Endothelial cell (in vitro differentiated cells): ENCODE measurements around the gene PPP2R2B. TPM values are rescaled to one million over a fixed set of nuclear protein-coding genes. Genes with fewer than 3 reads are reported as not detected.
A peak's percentile ranks its signal among the peaks of the same experiment; 100 is the strongest.

Experiments
- DNase-seq: peaks from one replicate; pipeline ENCODE4 v3.0.0; 2021; ENCODE audit warnings: low spot score
- H3K27ac Mint-ChIP-seq: one replicate; pipeline ENCODE4 v1.8.0; 2021; ENCODE audit warnings: mixed read lengths, inconsistent platforms; ENCODE audit not compliant: unreplicated experiment
- H3K27me3 Mint-ChIP-seq: one replicate; pipeline ENCODE4 v1.8.0; 2021; ENCODE audit warnings: mild to moderate bottlenecking, moderate library complexity, mixed read lengths, inconsistent platforms; ENCODE audit not compliant: unreplicated experiment
- H3K36me3 Mint-ChIP-seq: one replicate; pipeline ENCODE4 v1.8.0; 2021; ENCODE audit warnings: mild to moderate bottlenecking, low read depth, mixed read lengths, inconsistent platforms; ENCODE audit not compliant: unreplicated experiment
- H3K4me1 Mint-ChIP-seq: one replicate; pipeline ENCODE4 v1.8.0; 2021; ENCODE audit warnings: mild to moderate bottlenecking, mixed read lengths, inconsistent platforms; ENCODE audit not compliant: unreplicated experiment
- H3K4me3 Mint-ChIP-seq: one replicate; pipeline ENCODE4 v1.8.0; 2021; ENCODE audit warnings: mild to moderate bottlenecking, mixed read lengths, inconsistent platforms; ENCODE audit not compliant: unreplicated experiment
- H3K9me3 Mint-ChIP-seq: one replicate; pipeline ENCODE4 v1.8.0; 2021; ENCODE audit warnings: mixed read lengths, inconsistent platforms; ENCODE audit not compliant: unreplicated experiment
- total RNA-seq: library from RNA; stranded (reverse); fragmentation: NEBNext Ultra II Directional; extraction: Animal tissue kit (Norgen Biotek cat#: 25700); gene quantifications from one replicate; pipeline ENCODE4 v1.2.1, GENCODE V29; 2021; ENCODE audit not compliant: unreplicated experiment
- TF ChIP-seq, protein P1 (sequence below): fragments of 200-600 bp; sonication (generic); IDR thresholded peaks from one replicate; pipeline ENCODE4 v1.5.0; 2021; ENCODE audit warnings: antibody characterized with exemption; ENCODE audit not compliant: unreplicated experiment

PPP2R2B gene
- total RNA-seq, 1 donor from 2014 or later: 0.59 TPM

DNA sequence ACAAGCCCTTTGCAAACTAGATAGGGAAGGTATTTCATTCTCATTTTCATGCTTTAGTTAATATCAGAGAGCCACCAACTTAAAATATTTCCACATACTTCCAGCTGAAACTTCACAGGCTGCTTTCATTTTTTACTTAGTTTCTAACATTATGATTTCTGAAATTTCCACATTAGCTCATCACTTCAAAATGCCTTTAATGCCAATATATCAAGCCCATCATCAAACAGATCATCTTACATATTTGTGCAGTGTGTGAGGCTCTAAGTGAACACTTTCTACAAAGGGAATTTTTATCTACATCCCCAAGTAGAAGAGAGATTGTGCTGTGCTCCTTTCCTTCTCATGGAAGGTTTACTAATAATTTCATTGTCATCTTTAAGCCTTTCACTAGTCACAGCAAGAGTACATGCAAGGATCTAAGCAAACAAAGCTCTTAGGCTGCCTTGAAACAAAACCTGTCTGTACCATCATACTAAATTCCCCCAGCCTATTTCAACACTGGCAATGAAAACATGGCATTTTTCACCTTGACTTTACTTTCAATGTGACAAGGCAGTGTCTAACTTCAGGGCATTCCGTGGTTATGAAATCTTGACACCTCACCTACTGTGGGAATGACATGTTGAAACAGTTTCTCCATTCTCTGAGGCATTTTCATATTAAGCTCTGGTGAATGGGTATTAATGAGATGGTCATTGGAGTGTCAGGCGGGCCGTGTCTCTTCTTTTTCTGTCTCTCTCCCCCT, 45.4 kb downstream of the PPP2R2B start:
- Mint-ChIP-seq H3K4me1 (no peaks in the 10 kb centered on the region), H3K36me3 (no peaks in the 10 kb centered on the region), H3K27ac (no peak overlapping the region), H3K4me3 (no peak overlapping the region), H3K9me3 (no peaks in the 10 kb centered on the region), H3K27me3 (no peaks in the 10 kb centered on the region)
- DNase-seq: no peak
- TF ChIP-seq, protein P1, sequence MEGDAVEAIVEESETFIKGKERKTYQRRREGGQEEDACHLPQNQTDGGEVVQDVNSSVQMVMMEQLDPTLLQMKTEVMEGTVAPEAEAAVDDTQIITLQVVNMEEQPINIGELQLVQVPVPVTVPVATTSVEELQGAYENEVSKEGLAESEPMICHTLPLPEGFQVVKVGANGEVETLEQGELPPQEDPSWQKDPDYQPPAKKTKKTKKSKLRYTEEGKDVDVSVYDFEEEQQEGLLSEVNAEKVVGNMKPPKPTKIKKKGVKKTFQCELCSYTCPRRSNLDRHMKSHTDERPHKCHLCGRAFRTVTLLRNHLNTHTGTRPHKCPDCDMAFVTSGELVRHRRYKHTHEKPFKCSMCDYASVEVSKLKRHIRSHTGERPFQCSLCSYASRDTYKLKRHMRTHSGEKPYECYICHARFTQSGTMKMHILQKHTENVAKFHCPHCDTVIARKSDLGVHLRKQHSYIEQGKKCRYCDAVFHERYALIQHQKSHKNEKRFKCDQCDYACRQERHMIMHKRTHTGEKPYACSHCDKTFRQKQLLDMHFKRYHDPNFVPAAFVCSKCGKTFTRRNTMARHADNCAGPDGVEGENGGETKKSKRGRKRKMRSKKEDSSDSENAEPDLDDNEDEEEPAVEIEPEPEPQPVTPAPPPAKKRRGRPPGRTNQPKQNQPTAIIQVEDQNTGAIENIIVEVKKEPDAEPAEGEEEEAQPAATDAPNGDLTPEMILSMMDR: no peak

DNA sequence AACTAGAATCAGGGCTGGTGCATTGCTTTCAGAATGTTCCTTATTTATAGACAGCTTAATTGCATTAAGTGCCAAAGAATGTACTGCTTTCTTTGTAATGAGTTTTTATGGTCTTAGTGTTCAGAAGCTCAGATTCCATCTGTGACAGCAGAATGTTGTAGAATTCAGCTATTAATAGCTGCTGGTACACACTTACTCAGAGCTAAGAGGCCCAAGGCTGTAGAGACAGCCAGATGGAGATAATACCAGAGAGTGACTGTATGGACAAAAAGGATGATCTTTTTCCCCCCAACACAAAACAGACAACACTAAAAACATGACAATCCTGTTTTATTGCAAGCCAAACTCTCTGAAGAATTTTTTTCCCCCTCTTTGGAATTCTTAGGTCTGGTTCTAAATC, 50.2 kb downstream of the PPP2R2B start:
- no peaks in the 10 kb centered on the region for H3K9me3 Mint-ChIP-seq
- no peak for DNase-seq
- no peak overlapping the region for H3K27ac Mint-ChIP-seq

DNA sequence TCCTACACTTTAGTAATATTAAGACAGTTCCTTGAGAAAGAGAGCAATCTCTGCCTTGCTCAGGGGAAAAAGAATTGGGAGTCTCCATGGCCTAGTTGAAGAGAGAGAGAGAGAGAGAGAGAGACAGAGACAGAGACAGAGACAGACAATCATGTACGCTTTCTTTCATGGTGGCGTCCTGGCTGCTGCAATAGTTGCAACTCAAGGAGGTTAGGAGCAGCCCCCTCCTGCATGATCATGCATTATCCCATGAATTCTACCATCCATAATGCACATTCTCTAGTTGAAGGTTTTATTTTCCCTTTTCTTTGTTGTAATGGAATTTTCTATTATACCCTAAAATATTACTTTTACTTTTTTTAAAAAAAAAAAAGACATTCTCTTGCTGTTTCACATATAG, 50.7 kb downstream of the PPP2R2B start:
- no peaks in the 10 kb centered on the region for H3K27me3 Mint-ChIP-seq
- no peaks in the 10 kb centered on the region for H3K9me3 Mint-ChIP-seq
- TF ChIP-seq, protein P1: no peak
- no peaks in the 10 kb centered on the region for H3K4me1 Mint-ChIP-seq
- no peaks in the 10 kb centered on the region for H3K36me3 Mint-ChIP-seq
- no peak overlapping the region for H3K27ac Mint-ChIP-seq
- H3K4me3 Mint-ChIP-seq: no peak overlapping the region
- DNase-seq: no peak

More for the DNA sequence above, 50.2 kb downstream of the PPP2R2B start:
- no peaks in the 10 kb centered on the region for H3K36me3 Mint-ChIP-seq
- H3K27me3 Mint-ChIP-seq: no peaks in the 10 kb centered on the region
- no peaks in the 10 kb centered on the region for H3K4me1 Mint-ChIP-seq
- no peak overlapping the region for H3K4me3 Mint-ChIP-seq
- TF ChIP-seq, protein P1: no peak

DNA sequence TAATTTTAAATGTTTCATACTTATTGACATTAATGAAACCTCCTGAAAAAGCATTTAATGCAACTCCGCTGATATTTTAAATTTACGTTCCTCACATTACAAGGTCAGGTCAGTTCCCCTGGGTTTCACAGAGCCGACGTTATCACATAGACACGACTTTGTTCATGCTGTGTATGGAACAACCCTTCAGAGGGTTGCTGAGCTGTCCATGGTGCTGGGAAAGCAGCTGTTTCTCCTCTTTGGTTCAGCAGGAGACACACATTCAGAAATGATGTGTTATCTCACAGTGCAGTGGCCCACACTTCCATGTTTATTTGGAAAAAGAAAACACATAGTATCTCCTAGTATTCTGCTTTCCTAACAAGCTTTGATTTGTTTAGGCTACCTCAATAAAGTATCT, 53.5 kb downstream of the PPP2R2B start:
- no peaks in the 10 kb centered on the region for H3K4me1 Mint-ChIP-seq

DNA sequence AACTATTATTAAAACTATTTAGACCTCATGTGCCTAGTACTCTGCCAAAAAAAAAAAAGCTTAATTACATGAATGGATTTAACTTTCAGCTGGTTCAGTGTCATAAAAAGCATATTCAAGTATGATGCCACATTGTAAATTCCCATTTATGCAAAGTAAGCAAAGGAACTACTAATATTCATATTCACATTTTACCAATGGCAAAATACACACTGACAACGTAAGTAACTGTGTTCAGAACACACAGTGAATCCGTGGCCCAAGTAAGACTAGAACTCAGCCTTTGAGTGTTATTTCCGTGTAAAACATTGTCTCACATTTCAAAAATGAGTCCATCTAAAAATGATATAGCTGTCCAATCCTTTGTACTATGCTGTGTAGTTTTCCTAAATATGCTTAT, 56.8 kb downstream of the PPP2R2B start:
- no peaks in the 10 kb centered on the region for H3K9me3 Mint-ChIP-seq
- DNase-seq: no peak
- no peaks in the 10 kb centered on the region for H3K36me3 Mint-ChIP-seq
- H3K27ac Mint-ChIP-seq: no peak overlapping the region
- H3K4me3 Mint-ChIP-seq: no peak overlapping the region
- H3K27me3 Mint-ChIP-seq: no peaks in the 10 kb centered on the region
- TF ChIP-seq, protein P1: no peak
- H3K4me1 Mint-ChIP-seq: no peaks in the 10 kb centered on the region

More for the DNA sequence above, 53.5 kb downstream of the PPP2R2B start:
- Mint-ChIP-seq H3K27me3 (no peaks in the 10 kb centered on the region), H3K9me3 (no peaks in the 10 kb centered on the region), H3K36me3 (no peaks in the 10 kb centered on the region), H3K4me3 (no peak overlapping the region), H3K27ac (no peak overlapping the region)
- DNase-seq: peak; percentile 69
- TF ChIP-seq, protein P1: no peak
